ENCODE measurements around the gene FRMD4A. TPM values are rescaled to one million over a fixed set of nuclear protein-coding genes. Genes with fewer than 3 reads are reported as not detected.

Gene FRMD4A
- total RNA-seq, 6 donors from 2014 or later, result 22.3 to 114 (median 52.3) TPM

DNA sequence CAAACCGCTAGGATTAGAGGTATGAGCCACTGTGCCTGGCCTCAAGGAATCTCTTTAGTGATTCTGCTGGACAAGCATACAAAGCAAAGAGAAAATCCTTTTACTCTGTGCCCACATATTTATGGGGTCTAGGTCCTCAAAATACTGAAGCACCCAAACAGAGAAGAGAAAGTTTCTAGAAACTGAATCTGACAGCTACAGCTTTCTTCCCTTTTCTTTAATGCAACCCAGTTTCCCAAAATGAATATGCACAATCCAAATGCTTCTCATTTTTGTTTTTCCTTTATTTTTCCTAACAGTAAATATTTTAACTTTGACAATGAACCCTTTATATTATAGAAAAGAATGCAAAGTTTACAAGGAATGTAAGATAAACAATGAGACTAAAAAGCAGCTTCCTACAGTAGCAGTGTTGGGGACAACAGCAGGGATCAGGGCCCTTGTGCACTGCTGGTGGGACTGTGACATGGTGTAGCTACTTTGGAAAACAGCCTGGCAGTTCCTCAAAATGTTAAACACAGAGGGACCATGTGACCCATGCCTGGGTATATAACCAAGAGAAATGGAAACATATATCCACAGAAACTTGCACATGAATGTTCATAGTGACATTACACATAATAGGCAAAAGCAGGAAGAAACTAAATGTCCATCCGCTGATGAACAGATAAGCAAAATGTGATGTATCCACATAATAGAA, 418.8 kb downstream of the FRMD4A start:
- WGBS, 2 donors, result 93 to 97% methylated on average over 2 of the region's 2 CpGs
- Histone ChIP-seq H3K27ac (no peak overlapping the region), H3K36me3 (no peaks in the 10 kb centered on the region), H3K27me3 (no peaks in the 10 kb centered on the region), H3K9me3 (peaks cover 0 to 3% (median 0%) of the 10 kb centered on the region in 4 donors), H3K4me1 (peaks cover 0 to 3% (median 0%) of the 10 kb centered on the region in 4 donors), H3K4me3 (no peak overlapping the region)
- peak in 1 of 2 donors; percentile 42 for ATAC-seq (ENCODE audit: low FRiP score in 2 of 2)
- TF ChIP-seq EP300 (IDR thresholded peaks at IDR 0.05) (no peak), POLR2AphosphoS5 (IDR thresholded peaks at IDR 0.05) (no peak), POLR2A (IDR thresholded peaks at IDR 0.05) (no peak)
- TF ChIP-seq, protein P1, sequence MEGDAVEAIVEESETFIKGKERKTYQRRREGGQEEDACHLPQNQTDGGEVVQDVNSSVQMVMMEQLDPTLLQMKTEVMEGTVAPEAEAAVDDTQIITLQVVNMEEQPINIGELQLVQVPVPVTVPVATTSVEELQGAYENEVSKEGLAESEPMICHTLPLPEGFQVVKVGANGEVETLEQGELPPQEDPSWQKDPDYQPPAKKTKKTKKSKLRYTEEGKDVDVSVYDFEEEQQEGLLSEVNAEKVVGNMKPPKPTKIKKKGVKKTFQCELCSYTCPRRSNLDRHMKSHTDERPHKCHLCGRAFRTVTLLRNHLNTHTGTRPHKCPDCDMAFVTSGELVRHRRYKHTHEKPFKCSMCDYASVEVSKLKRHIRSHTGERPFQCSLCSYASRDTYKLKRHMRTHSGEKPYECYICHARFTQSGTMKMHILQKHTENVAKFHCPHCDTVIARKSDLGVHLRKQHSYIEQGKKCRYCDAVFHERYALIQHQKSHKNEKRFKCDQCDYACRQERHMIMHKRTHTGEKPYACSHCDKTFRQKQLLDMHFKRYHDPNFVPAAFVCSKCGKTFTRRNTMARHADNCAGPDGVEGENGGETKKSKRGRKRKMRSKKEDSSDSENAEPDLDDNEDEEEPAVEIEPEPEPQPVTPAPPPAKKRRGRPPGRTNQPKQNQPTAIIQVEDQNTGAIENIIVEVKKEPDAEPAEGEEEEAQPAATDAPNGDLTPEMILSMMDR (IDR thresholded peaks at IDR 0.05), result no peak
- no peak for DNase-seq

GRCh38 chr10:13909516-13910258, 421.0 kb downstream of the FRMD4A start:
- Histone ChIP-seq H3K9me3 (peaks cover 0 to 3% (median 0%) of the 10 kb centered on the region in 4 donors), H3K4me3 (no peak overlapping the region), H3K4me1 (peaks cover 0 to 3% (median 0%) of the 10 kb centered on the region in 4 donors), H3K27me3 (no peaks in the 10 kb centered on the region), H3K36me3 (no peaks in the 10 kb centered on the region), H3K27ac (peak overlapping the region in 2 of 4 donors; percentile 32 to 35)
- TF ChIP-seq POLR2AphosphoS5 (IDR thresholded peaks at IDR 0.05) (no peak), EP300 (IDR thresholded peaks at IDR 0.05) (no peak), POLR2A (IDR thresholded peaks at IDR 0.05) (no peak)
- TF ChIP-seq, protein P1 (IDR thresholded peaks at IDR 0.05), result no peak
- DNase-seq (no peak), ATAC-seq (ENCODE audit: low FRiP score in 2 of 2) (no peak)
- WGBS, 2 donors, result 60 to 72% methylated on average over 5 of the region's 5 CpGs

DNA sequence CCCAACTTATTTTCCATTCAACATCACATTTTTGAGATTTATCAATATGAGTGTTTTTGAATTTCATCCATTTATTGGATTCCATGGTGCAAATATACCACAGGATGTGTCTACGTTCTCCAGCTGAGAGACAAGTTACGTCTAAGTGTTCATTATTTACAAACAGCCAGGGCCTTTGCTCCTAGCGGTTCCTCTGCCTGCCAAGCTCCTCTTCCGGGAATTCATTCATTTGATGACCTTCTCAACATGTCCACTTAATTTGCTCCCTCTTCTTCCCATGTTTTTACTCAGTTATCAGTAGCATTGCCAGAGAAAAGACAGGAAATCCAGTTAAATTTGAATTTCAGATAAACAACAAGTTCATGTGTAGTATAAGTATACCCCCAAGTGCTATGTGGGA, 422.2 kb downstream of the FRMD4A start:
- no peak for ATAC-seq (ENCODE audit: low FRiP score in 2 of 2)
- H3K9me3 ChIP-seq, result peaks cover 0 to 3% (median 0%) of the 10 kb centered on the region in 4 donors
- H3K4me1 ChIP-seq, result peaks cover 0 to 3% (median 0%) of the 10 kb centered on the region in 4 donors
- no peak for DNase-seq
- H3K36me3 ChIP-seq, result no peaks in the 10 kb centered on the region
- no peaks in the 10 kb centered on the region for H3K27me3 ChIP-seq
- TF ChIP-seq, protein P1 (IDR thresholded peaks at IDR 0.05), result no peak
- TF ChIP-seq POLR2AphosphoS5 (IDR thresholded peaks at IDR 0.05), result no peak
- no peak for TF ChIP-seq POLR2A (IDR thresholded peaks at IDR 0.05)
- TF ChIP-seq EP300 (IDR thresholded peaks at IDR 0.05), result no peak
- no peak overlapping the region for H3K27ac ChIP-seq
- no peak overlapping the region for H3K4me3 ChIP-seq
- 63 to 70% methylated on average over 4 of the region's 4 CpGs for WGBS, 2 donors

DNA sequence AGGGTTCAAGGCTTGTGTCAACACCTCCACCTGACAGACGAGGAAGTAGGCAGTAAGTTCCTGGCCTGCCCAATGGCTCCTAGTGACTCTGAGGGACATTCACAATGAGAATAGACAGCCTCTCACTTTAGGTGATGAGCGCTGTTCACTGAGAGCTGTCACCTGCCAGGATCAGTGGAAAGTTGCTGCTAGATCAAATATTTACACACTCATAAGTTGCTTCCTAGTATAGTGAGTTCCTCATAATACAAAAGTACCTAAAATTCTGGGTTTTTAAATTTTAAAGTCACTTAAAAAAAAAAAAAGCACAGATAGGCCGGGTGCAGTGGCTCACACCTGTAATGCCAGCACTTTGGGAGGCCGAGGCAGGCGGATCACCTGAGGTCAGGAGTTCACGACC, 423.2 kb downstream of the FRMD4A start:
- Histone ChIP-seq H3K36me3 (no peaks in the 10 kb centered on the region), H3K4me1 (peaks cover 0 to 3% (median 0%) of the 10 kb centered on the region in 4 donors), H3K4me3 (no peak overlapping the region), H3K9me3 (peaks cover 0 to 3% (median 0%) of the 10 kb centered on the region in 4 donors), H3K27me3 (no peaks in the 10 kb centered on the region), H3K27ac (no peak overlapping the region)
- no peak for TF ChIP-seq POLR2A (IDR thresholded peaks at IDR 0.05)
- TF ChIP-seq POLR2AphosphoS5 (IDR thresholded peaks at IDR 0.05), result no peak
- TF ChIP-seq EP300 (IDR thresholded peaks at IDR 0.05), result no peak
- TF ChIP-seq, protein P1 (IDR thresholded peaks at IDR 0.05), result no peak
- 69 to 73% methylated on average over 6 of the region's 6 CpGs for WGBS, 2 donors
- ATAC-seq (ENCODE audit: low FRiP score in 2 of 2) (no peak), DNase-seq (no peak)

Data from upper lobe of left lung (tissue), 6 donors.